Brain microvascular endothelial cell (primary cell): ENCODE measurements around the gene TNFAIP2.

Experiments
- DNase-seq: peaks from one replicate; pipeline ENCODE4 v3.0.0-alpha.2; 2020
- H3K27ac ChIP-seq: fragments of 250-450 bp; sonication (Bioruptor Pico); 2 replicates; pipeline ENCODE4 v1.5.1; 2020; ENCODE audit warnings: mild to moderate bottlenecking, moderate library complexity
- H3K27me3 ChIP-seq: fragments of 250-450 bp; sonication (Bioruptor Pico); replicated peaks from 2 replicates; pipeline ENCODE4 v1.5.1; 2020; ENCODE audit warnings: mild to moderate bottlenecking
- H3K36me3 ChIP-seq: fragments of 250-450 bp; sonication (Bioruptor Pico); replicated peaks from 2 replicates; pipeline ENCODE4 v1.5.1; 2020; ENCODE audit warnings: mild to moderate bottlenecking
- H3K4me3 ChIP-seq: 2 replicates; pipeline ENCODE4 v1.5.1; 2011; ENCODE audit warnings: low read depth, mild to moderate bottlenecking, control low read depth, low read length, moderate library complexity
- CTCF ChIP-seq: IDR thresholded peaks from 2 replicates; pipeline ENCODE4 v1.5.1; 2011; ENCODE audit warnings: low read depth, mild to moderate bottlenecking, moderate library complexity, low read length, control low read depth, inconsistent platforms; ENCODE audit errors: missing control alignments
- in situ Hi-C: cut with HindIII; loops from 2 replicates; pipeline ENCODE4 v1.10.0; 2017; ENCODE audit warnings: low sequenced_read_pairs, low pct_ligation_motif_present

The TNFAIP2 gene

GRCh38 chr14:103143506-103143905 lies 20.2 kb downstream of the TNFAIP2 start:
- DNase-seq: no peak
- TF ChIP-seq CTCF: no peak
- peaks cover 23% of the 10 kb centered on the region for H3K27me3 ChIP-seq

GRCh38 chr14:103144085-103144484 lies 20.8 kb downstream of the TNFAIP2 start:
- in situ Hi-C loops: no loop called here
- H3K4me3 ChIP-seq: no peak overlapping the region
- H3K36me3 ChIP-seq: no peaks in the 10 kb centered on the region
- peaks cover 17% of the 10 kb centered on the region for H3K27me3 ChIP-seq
- no peak for DNase-seq
- TF ChIP-seq CTCF: no peak
- H3K27ac ChIP-seq: no peak overlapping the region

More at GRCh38 chr14:103143506-103143905, 20.2 kb downstream of the TNFAIP2 start:
- H3K36me3 ChIP-seq: no peaks in the 10 kb centered on the region
- H3K27ac ChIP-seq: no peak overlapping the region
- in situ Hi-C loops: no loop called here
- H3K4me3 ChIP-seq: no peak overlapping the region

GRCh38 chr14:103146141-103146709 lies 23.0 kb downstream of the TNFAIP2 start:
- H3K4me3 ChIP-seq: no peak overlapping the region
- no peak for TF ChIP-seq CTCF
- no peak for DNase-seq
- in situ Hi-C loops: no loop called here
- peaks cover 14% of the 10 kb centered on the region for H3K27me3 ChIP-seq
- H3K36me3 ChIP-seq: no peaks in the 10 kb centered on the region
- H3K27ac ChIP-seq: no peak overlapping the region

GRCh38 chr14:103149351-103150237 lies 26.3 kb downstream of the TNFAIP2 start:
- H3K36me3 ChIP-seq: no peaks in the 10 kb centered on the region
- H3K4me3 ChIP-seq: no peak overlapping the region
- no peak for DNase-seq
- H3K27ac ChIP-seq: no peak overlapping the region
- peaks cover 16% of the 10 kb centered on the region for H3K27me3 ChIP-seq
- in situ Hi-C loops: no loop called here
- TF ChIP-seq CTCF: no peak

GRCh38 chr14:103151270-103151945 lies 28.1 kb downstream of the TNFAIP2 start:
- no peak for DNase-seq
- no peak overlapping the region for H3K4me3 ChIP-seq
- TF ChIP-seq CTCF: no peak
- in situ Hi-C loops: no loop called here
- peaks cover 12% of the 10 kb centered on the region for H3K27me3 ChIP-seq
- no peak overlapping the region for H3K27ac ChIP-seq
- H3K36me3 ChIP-seq: no peaks in the 10 kb centered on the region
